Parathyroid adenoma (tissue), 2 donors: ENCODE results near the gene MIER2.
"Not testable (repeated sequence)": the region's sequence is repeated elsewhere in the genome, so short reads cannot be mapped to it uniquely, and the experiment has no call there.

Experiments used
- H2AFZ ChIP-seq: fragments of 300-600 bp; sonication (generic); one replicate; pipeline ENCODE4 v1.7.0; 2017; ENCODE audit warnings: antibody characterized with exemption, mild to moderate bottlenecking
- H3K27ac ChIP-seq: fragments of 300-600 bp; sonication (generic); one replicate; pipeline ENCODE4 v1.7.0; 2017
- H3K27me3 ChIP-seq: fragments of 300-600 bp; sonication (generic); one replicate; pipeline ENCODE4 v1.7.0; 2017; ENCODE audit warnings: low read length; ENCODE audit not compliant: control insufficient read depth, insufficient read depth
- H3K36me3 ChIP-seq: fragments of 300-600 bp; sonication (generic); one replicate; pipeline ENCODE4 v1.7.0; 2017; ENCODE audit warnings: low read length; ENCODE audit not compliant: control insufficient read depth, insufficient read depth
- H3K4me1 ChIP-seq: fragments of 300-600 bp; sonication (generic); one replicate; pipeline ENCODE4 v1.7.0; 2017; ENCODE audit warnings: control low read depth
- H3K4me2 ChIP-seq: fragments of 300-600 bp; sonication (generic); one replicate; pipeline ENCODE4 v1.7.0; 2017; ENCODE audit warnings: low read length
- H3K4me3 ChIP-seq: fragments of 300-600 bp; sonication (generic); one replicate; pipeline ENCODE4 v1.7.0; 2017; ENCODE audit warnings: low read depth, low read length
- H3K79me2 ChIP-seq: fragments of 300-600 bp; sonication (generic); one replicate; pipeline ENCODE4 v1.7.0; 2017; ENCODE audit warnings: control low read depth
- H3K9ac ChIP-seq: fragments of 300-600 bp; sonication (generic); one replicate; pipeline ENCODE4 v1.7.0; 2017; ENCODE audit warnings: mild to moderate bottlenecking
- H3K9me3 ChIP-seq: fragments of 300-600 bp; sonication (generic); one replicate; pipeline ENCODE4 v1.7.0; 2017; ENCODE audit warnings: low read length; ENCODE audit not compliant: control insufficient read depth
- TF ChIP-seq, protein P1 (sequence below): fragments of 300-600 bp; sonication (generic); IDR thresholded peaks from one replicate; pipeline ENCODE4 v1.7.0; 2017; ENCODE audit warnings: antibody characterized with exemption, mild to moderate bottlenecking
- donor health status: primary hyperparathyroidism.

The MIER2 gene

DNA sequence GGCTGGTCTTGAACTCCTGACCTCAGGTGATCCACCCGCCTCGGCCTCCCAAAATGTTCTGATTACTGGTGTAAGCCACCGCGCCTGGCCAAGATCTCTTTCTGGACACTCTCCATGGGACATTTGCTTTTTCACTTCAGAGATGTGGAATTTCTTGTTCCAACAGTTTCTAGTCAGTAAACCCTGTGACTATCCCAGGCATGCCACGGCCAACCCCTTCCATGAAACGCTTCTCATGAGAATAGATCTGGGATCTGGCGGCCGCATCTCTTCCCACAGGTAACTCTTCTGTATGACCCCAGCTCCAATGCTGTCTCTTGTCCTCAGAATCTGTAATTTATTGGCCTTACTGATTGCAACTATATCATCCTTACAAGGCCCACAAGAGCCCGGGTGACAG is 69.6 kb downstream of the MIER2 start:
- Histone ChIP-seq H3K79me2 (no peaks in the 10 kb centered on the region), H3K36me3 (no peaks in the 10 kb centered on the region), H3K4me3 (no peak overlapping the region), H3K27ac (no peak overlapping the region), H2AFZ (no peak overlapping the region), H3K4me2 (no peak overlapping the region), H3K9me3 (no peaks in the 10 kb centered on the region), H3K4me1 (no peaks in the 10 kb centered on the region), H3K9ac (no peak overlapping the region), H3K27me3 (no peaks in the 10 kb centered on the region)
- TF ChIP-seq, protein P1, sequence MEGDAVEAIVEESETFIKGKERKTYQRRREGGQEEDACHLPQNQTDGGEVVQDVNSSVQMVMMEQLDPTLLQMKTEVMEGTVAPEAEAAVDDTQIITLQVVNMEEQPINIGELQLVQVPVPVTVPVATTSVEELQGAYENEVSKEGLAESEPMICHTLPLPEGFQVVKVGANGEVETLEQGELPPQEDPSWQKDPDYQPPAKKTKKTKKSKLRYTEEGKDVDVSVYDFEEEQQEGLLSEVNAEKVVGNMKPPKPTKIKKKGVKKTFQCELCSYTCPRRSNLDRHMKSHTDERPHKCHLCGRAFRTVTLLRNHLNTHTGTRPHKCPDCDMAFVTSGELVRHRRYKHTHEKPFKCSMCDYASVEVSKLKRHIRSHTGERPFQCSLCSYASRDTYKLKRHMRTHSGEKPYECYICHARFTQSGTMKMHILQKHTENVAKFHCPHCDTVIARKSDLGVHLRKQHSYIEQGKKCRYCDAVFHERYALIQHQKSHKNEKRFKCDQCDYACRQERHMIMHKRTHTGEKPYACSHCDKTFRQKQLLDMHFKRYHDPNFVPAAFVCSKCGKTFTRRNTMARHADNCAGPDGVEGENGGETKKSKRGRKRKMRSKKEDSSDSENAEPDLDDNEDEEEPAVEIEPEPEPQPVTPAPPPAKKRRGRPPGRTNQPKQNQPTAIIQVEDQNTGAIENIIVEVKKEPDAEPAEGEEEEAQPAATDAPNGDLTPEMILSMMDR: no peak

DNA sequence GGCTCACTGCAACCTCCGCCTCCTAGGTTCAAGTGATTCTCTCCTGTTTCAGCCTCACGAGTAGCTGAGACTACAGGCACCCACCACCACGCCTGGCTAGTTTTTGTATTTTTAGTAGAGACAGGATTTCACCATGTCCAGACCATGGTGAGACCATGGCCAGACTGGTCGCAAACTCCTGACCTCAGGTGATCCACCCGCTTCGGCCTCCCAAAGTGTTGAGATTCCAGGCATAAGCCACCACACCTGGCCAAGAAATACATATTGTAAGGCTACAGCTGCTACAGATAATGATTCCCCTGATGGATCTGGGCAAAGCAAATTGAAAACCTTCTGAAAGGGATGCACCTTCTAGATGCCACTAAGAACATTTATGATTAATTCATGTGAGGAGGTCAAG is 71.2 kb downstream of the MIER2 start:
- H3K4me2 ChIP-seq: no peak overlapping the region
- H3K79me2 ChIP-seq: no peaks in the 10 kb centered on the region
- H3K9me3 ChIP-seq: no peaks in the 10 kb centered on the region
- no peak overlapping the region for H3K9ac ChIP-seq
- H3K27ac ChIP-seq: no peak overlapping the region
- TF ChIP-seq, protein P1: no peak
- no peaks in the 10 kb centered on the region for H3K36me3 ChIP-seq
- no peak overlapping the region for H2AFZ ChIP-seq
- H3K27me3 ChIP-seq: no peaks in the 10 kb centered on the region
- H3K4me1 ChIP-seq: peaks cover 8% of the 10 kb centered on the region
- no peak overlapping the region for H3K4me3 ChIP-seq

DNA sequence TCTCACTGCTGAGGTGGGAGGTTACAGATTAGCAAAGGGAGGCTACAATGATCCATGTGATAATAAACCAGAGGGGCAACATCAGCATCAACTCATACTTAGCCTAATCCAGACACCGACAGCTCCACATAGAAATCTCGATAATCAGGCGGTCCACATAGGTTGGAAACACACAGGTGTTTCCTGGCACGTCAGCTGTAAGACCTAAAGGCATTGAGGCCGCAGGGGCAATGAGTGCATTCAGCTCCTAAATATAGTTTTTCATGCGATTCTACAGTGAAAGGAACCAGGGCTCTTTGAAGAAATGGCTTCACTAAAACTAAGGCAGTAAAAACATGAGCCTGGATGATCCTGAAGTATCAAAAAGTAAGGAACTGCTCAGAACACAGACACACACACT is 72.7 kb downstream of the MIER2 start:
- peaks cover 8% of the 10 kb centered on the region for H3K4me1 ChIP-seq
- H3K4me2 ChIP-seq: no peak overlapping the region
- no peaks in the 10 kb centered on the region for H3K36me3 ChIP-seq
- no peaks in the 10 kb centered on the region for H3K79me2 ChIP-seq
- TF ChIP-seq, protein P1: no peak
- H2AFZ ChIP-seq: no peak overlapping the region
- no peaks in the 10 kb centered on the region for H3K9me3 ChIP-seq
- no peak overlapping the region for H3K27ac ChIP-seq
- H3K9ac ChIP-seq: no peak overlapping the region
- no peaks in the 10 kb centered on the region for H3K27me3 ChIP-seq
- no peak overlapping the region for H3K4me3 ChIP-seq

DNA sequence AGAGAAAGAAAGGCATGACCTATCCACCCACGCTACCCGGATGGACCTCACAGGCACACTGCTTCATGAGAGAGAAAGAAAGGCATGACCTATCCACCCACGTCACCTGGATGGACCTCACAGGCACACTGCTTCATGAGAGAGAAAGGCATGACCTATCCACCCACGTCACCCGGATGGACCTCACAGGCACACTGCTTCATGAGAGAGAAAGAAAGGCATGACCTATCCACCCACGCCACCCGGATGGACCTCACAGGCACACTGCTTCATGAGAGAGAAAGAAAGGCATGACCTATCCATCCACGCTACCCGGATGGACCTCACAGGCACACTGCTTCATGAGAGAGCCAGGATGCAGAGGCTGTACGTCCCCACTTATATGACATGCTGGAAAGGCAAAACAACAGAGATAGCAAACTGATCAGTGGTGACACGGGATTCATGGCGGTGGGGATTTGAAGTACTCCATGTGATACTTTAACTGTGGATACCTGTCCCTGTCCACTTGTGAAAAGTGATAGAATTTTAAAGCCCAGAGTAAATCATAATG is 73.8 kb downstream of the MIER2 start:
- not testable (repeated sequence) for H3K4me2 ChIP-seq, H3K79me2 ChIP-seq, H3K4me3 ChIP-seq, H3K27me3 ChIP-seq, H3K9ac ChIP-seq, H3K9me3 ChIP-seq, H3K36me3 ChIP-seq, H3K4me1 ChIP-seq
- Histone ChIP-seq H3K27ac (peak overlapping the region; percentile 71), H2AFZ (peak overlapping the region; percentile 26)

DNA sequence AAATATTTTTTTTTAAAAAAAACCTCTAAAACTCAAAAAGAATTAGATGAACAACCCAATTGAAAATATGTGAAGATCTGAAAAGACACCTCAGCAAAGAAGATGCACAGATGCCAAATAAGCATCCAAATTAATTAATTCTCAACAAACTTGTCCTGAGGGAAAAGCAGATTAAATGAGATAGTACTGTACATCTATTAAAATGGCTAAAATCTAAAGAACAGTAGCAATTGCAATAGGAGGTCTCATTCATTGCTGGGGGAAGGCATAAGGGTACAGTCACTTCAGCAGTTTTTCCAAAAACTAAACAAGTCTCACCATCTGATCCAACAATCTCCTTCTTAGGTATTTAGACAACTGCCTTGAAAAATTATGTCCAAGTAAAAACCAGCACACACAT is 75.4 kb downstream of the MIER2 start:
- Histone ChIP-seq H3K4me3 (no peak overlapping the region), H3K4me2 (no peak overlapping the region), H3K9ac (no peak overlapping the region), H3K36me3 (no peaks in the 10 kb centered on the region), H3K79me2 (no peaks in the 10 kb centered on the region), H3K27me3 (no peaks in the 10 kb centered on the region), H3K4me1 (peaks cover 8% of the 10 kb centered on the region), H3K9me3 (no peaks in the 10 kb centered on the region), H2AFZ (no peak overlapping the region), H3K27ac (peak overlapping the region; percentile 82)
- TF ChIP-seq, protein P1: no peak
